Spinal cord (tissue), 10 donors: Measurements from ENCODE around the gene SPECC1L. TPM values are rescaled to one million over a fixed set of nuclear protein-coding genes. Genes with fewer than 3 reads are reported as not detected.

Experiments
- DNase-seq, 6 donors: peaks; one replicate each; pipeline versions ENCODE4 v3.0.0 to v3.0.0-alpha.2; 2013 to 2015; ENCODE audit warnings: low spot score in 6 of 6, low read depth in 4 of 6
- H3K27ac ChIP-seq: one replicate; pipeline ENCODE4 v1.5.1; 2013; ENCODE audit warnings: low read depth, low read length, control low read depth
- H3K27me3 ChIP-seq: one replicate; pipeline ENCODE4 v1.6.1; 2013; ENCODE audit warnings: low read length; ENCODE audit not compliant: control insufficient read depth, insufficient read depth
- H3K36me3 ChIP-seq: one replicate; pipeline ENCODE4 v1.6.1; 2013; ENCODE audit warnings: low read length; ENCODE audit not compliant: control insufficient read depth, insufficient read depth
- H3K4me1 ChIP-seq: one replicate; pipeline ENCODE4 v1.6.1; 2013; ENCODE audit warnings: low read length; ENCODE audit not compliant: control insufficient read depth, insufficient read depth
- H3K4me3 ChIP-seq: one replicate; pipeline ENCODE4 v1.5.1; 2013; ENCODE audit warnings: low read depth, low read length, control low read depth
- H3K9me3 ChIP-seq: one replicate; pipeline ENCODE4 v1.6.1; 2013; ENCODE audit warnings: low read length; ENCODE audit not compliant: control insufficient read depth, insufficient read depth
- WGBS: methylation state at CpG from one replicate; pipeline ENCODE4 v1.1.5; 2013; ENCODE audit warnings: missing lambda C conversion rate; ENCODE audit not compliant: insufficient coverage; 5-methylcytosine and 5-hydroxymethylcytosine counted together
- polyA plus RNA-seq, 2 donors: library from polyadenylated mRNA; unstranded; fragments of 120-200 nt; gene quantifications; one replicate each; pipeline ENCODE4 v1.2.1, GENCODE V29; 2013; ENCODE audit not compliant: insufficient read length in 2 of 2
- total RNA-seq, 2 donors: library from RNA; depleted of rRNA in 1 of 2; stranded (reverse); fragments of 120-200 nt in 1 of 2; fragments of >200 nt in 1 of 2; gene quantifications; one replicate each; pipeline versions ENCODE4 v1.2.3 to v1.2.4, GENCODE V29; 2013 to 2014
- donor health status: healthy.

Gene SPECC1L
- total and polyA plus RNA-seq, 4 donors: 37.0 to 50.5 (median 38.6) TPM

- Histone ChIP-seq H3K4me3 (no peak overlapping the region), H3K4me1 (no peaks in the 10 kb centered on the region), H3K36me3 (peaks cover 40% of the 10 kb centered on the region), H3K27ac (no peak overlapping the region), H3K27me3 (no peaks in the 10 kb centered on the region), H3K9me3 (no peaks in the 10 kb centered on the region)
- 93% methylated on average over 2 of the region's 3 CpGs for WGBS
- DNase-seq: no peak
Measured at GRCh38 chr22:24363243-24363642, 92.6 kb downstream of the SPECC1L start.

GRCh38 chr22:24366701-24367100 lies 96.1 kb downstream of the SPECC1L start:
- H3K4me1 ChIP-seq: no peaks in the 10 kb centered on the region
- WGBS: 79% methylated on average over 6 of the region's 8 CpGs
- H3K27me3 ChIP-seq: no peaks in the 10 kb centered on the region
- peaks cover 41% of the 10 kb centered on the region for H3K36me3 ChIP-seq
- no peaks in the 10 kb centered on the region for H3K9me3 ChIP-seq
- no peak for DNase-seq
- H3K27ac ChIP-seq: no peak overlapping the region
- H3K4me3 ChIP-seq: no peak overlapping the region

- no peaks in the 10 kb centered on the region for H3K27me3 ChIP-seq
- H3K9me3 ChIP-seq: no peaks in the 10 kb centered on the region
- no peak for DNase-seq
- H3K36me3 ChIP-seq: peaks cover 38% of the 10 kb centered on the region
- no peak overlapping the region for H3K4me3 ChIP-seq
- H3K27ac ChIP-seq: no peak overlapping the region
- H3K4me1 ChIP-seq: no peaks in the 10 kb centered on the region
- WGBS: no CpG with 5 or more reads among the region's 3 CpGs
Measured at GRCh38 chr22:24367841-24368240, 97.2 kb downstream of the SPECC1L start.

GRCh38 chr22:24370401-24370800 lies 99.8 kb downstream of the SPECC1L start:
- DNase-seq: no peak
- H3K27ac ChIP-seq: no peak overlapping the region
- no CpG with 5 or more reads among the region's 2 CpGs for WGBS
- H3K36me3 ChIP-seq: peaks cover 28% of the 10 kb centered on the region
- H3K27me3 ChIP-seq: no peaks in the 10 kb centered on the region
- H3K4me1 ChIP-seq: no peaks in the 10 kb centered on the region
- no peak overlapping the region for H3K4me3 ChIP-seq
- no peaks in the 10 kb centered on the region for H3K9me3 ChIP-seq

GRCh38 chr22:24376002-24376401 lies 105.4 kb downstream of the SPECC1L start:
- Histone ChIP-seq H3K4me1 (no peaks in the 10 kb centered on the region), H3K27me3 (no peaks in the 10 kb centered on the region), H3K4me3 (no peak overlapping the region), H3K27ac (no peak overlapping the region), H3K9me3 (no peaks in the 10 kb centered on the region), H3K36me3 (peaks cover 16% of the 10 kb centered on the region)
- WGBS: no CpG with 5 or more reads among the region's 2 CpGs
- no peak for DNase-seq

GRCh38 chr22:24376586-24376985 lies 106.0 kb downstream of the SPECC1L start:
- no CpG with 5 or more reads among the region's 3 CpGs for WGBS
- Histone ChIP-seq H3K4me1 (no peaks in the 10 kb centered on the region), H3K4me3 (no peak overlapping the region), H3K27ac (no peak overlapping the region), H3K36me3 (peaks cover 10% of the 10 kb centered on the region), H3K27me3 (no peaks in the 10 kb centered on the region), H3K9me3 (no peaks in the 10 kb centered on the region)
- DNase-seq: no peak

- Histone ChIP-seq H3K27ac (no peak overlapping the region), H3K36me3 (peaks cover 16% of the 10 kb centered on the region), H3K9me3 (no peaks in the 10 kb centered on the region), H3K4me3 (no peak overlapping the region), H3K4me1 (no peaks in the 10 kb centered on the region), H3K27me3 (no peaks in the 10 kb centered on the region)
- no peak for DNase-seq
- no CpG with 5 or more reads among the region's 2 CpGs for WGBS
Measured at GRCh38 chr22:24379536-24379935, 108.9 kb downstream of the SPECC1L start.

GRCh38 chr22:24380220-24380904 lies 109.7 kb downstream of the SPECC1L start:
- Histone ChIP-seq H3K4me1 (no peaks in the 10 kb centered on the region), H3K4me3 (no peak overlapping the region), H3K36me3 (peaks cover 16% of the 10 kb centered on the region), H3K9me3 (no peaks in the 10 kb centered on the region), H3K27ac (no peak overlapping the region), H3K27me3 (no peaks in the 10 kb centered on the region)
- peak in 2 of 6 donors; percentile 33 to 86 for DNase-seq
- WGBS: 68% methylated on average over 4 of the region's 7 CpGs

- no peak overlapping the region for H3K4me3 ChIP-seq
- DNase-seq: no peak
- no peaks in the 10 kb centered on the region for H3K4me1 ChIP-seq
- no CpG with 5 or more reads among the region's 1 CpG for WGBS
- no peaks in the 10 kb centered on the region for H3K9me3 ChIP-seq
- H3K36me3 ChIP-seq: peaks cover 12% of the 10 kb centered on the region
- H3K27me3 ChIP-seq: no peaks in the 10 kb centered on the region
- H3K27ac ChIP-seq: no peak overlapping the region
Measured at GRCh38 chr22:24380905-24381230, 110.2 kb downstream of the SPECC1L start.

GRCh38 chr22:24383061-24383460 lies 112.4 kb downstream of the SPECC1L start:
- H3K27ac ChIP-seq: no peak overlapping the region
- DNase-seq: no peak
- H3K9me3 ChIP-seq: no peaks in the 10 kb centered on the region
- peaks cover 9% of the 10 kb centered on the region for H3K36me3 ChIP-seq
- H3K4me3 ChIP-seq: no peak overlapping the region
- no peaks in the 10 kb centered on the region for H3K27me3 ChIP-seq
- whole genome bisulfite sequencing: no CpG with 5 or more reads among the region's 2 CpGs
- no peaks in the 10 kb centered on the region for H3K4me1 ChIP-seq
